ENCODE results near the gene TEKTIP1. TPM values are rescaled to one million over a fixed set of nuclear protein-coding genes. Genes with fewer than 3 reads are reported as not detected.

TEKTIP1 gene
- total and polyA plus RNA-seq, 2 of the 4 experiments (the other 2 are of a cell fraction) = not detected

GRCh38 chr19:3493651-3494050 lies 45.3 kb upstream of the TEKTIP1 start:
- Histone ChIP-seq H3K9ac (ENCODE audit: low read depth, low read length) (no peak overlapping the region), H3K4me1 (ENCODE audit: control insufficient read depth, insufficient read depth, low read length) (no peaks in the 10 kb centered on the region), H3K9me1 (ENCODE audit: insufficient read depth, low read length) (no peaks in the 10 kb centered on the region), H4K91ac (ENCODE audit: insufficient read depth, low read depth, low read length) (no peak overlapping the region), H3K23ac (ENCODE audit: low read depth, low read length) (no peak overlapping the region), H2BK20ac (ENCODE audit: low read depth, low read length) (no peak overlapping the region), H2AK5ac (ENCODE audit: low read depth, low read length) (no peak overlapping the region), H3K14ac (replicated peaks; ENCODE audit: low read depth, low read length) (no peak overlapping the region), H2BK120ac (ENCODE audit: low read depth, low read length) (no peak overlapping the region), H3K79me1 (ENCODE audit: low read depth in 1 of 2, low read length in 2 of 2) (peaks cover 0 to 23% of the 10 kb centered on the region in 2 experiments; a peak in 2 of 4 replicates), H2BK15ac (ENCODE audit: low read depth, low read length) (no peak overlapping the region), H4K8ac (ENCODE audit: low read depth in 2 of 2, low read length in 2 of 2) (no peak overlapping the region), H3K18ac (ENCODE audit: low read depth, low read length) (no peak overlapping the region), H3K56ac (ENCODE audit: extremely low read depth, insufficient read depth, low read length) (no peak overlapping the region), H3K27ac (ENCODE audit: insufficient read depth, low read length) (no peak overlapping the region), H3K4me2 (ENCODE audit: low read depth, low read length) (no peak overlapping the region), H4K5ac (ENCODE audit: low read depth, low read length) (no peak overlapping the region), H3K4ac (ENCODE audit: low read depth, low read length) (no peak overlapping the region), H4K20me1 (ENCODE audit: insufficient read depth, low read length) (no peaks in the 10 kb centered on the region), H3K36me3 (ENCODE audit: control insufficient read depth, insufficient read depth, low read length) (peaks cover 31% of the 10 kb centered on the region), H2BK5ac (ENCODE audit: low read depth, low read length, poor library complexity, severe bottlenecking) (no peak overlapping the region), H3K27me3 (ENCODE audit: control insufficient read depth, insufficient read depth, low read length) (no peaks in the 10 kb centered on the region), H3K4me3 (ENCODE audit: insufficient read depth, low read depth, low read length) (no peak overlapping the region), H2AK9ac (replicated peaks; ENCODE audit: low read depth, low read length, poor library complexity) (no peak overlapping the region), H2AFZ (replicated peaks; ENCODE audit: low read length, poor library complexity) (no peak overlapping the region), H3K9me3 (ENCODE audit: control insufficient read depth, insufficient read depth, low read length) (no peaks in the 10 kb centered on the region)
- intact Hi-C loops (cut with micrococcal nuclease) = no loop called here
- no TSS peak for BruUV-seq (replicated peaks)
- dilution Hi-C loops (cut with HindIII; ENCODE audit: low sequenced_read_pairs, unreplicated experiment) = no loop called here
- WGBS, 2 experiments (ENCODE audit: extremely low coverage in 2 of 2, insufficient read length in 1 of 2) = 95% methylated on average over 8 of the region's 14 CpGs; no CpG with 5 or more reads in 1 of the 2 experiments
- DNase-seq (no peak), ATAC-seq (ENCODE audit: low read depth) (no peak)
- TF ChIP-seq RFX5 (IDR thresholded peaks at IDR 0.05; ENCODE audit: low read depth, low read length) (no peak), POLR2A (IDR thresholded peaks at IDR 0.05; ENCODE audit: low read depth, low read length) (no peak), ELK1 (IDR thresholded peaks at IDR 0.05; ENCODE audit: borderline replicate concordance, low read depth, low read length) (no peak)
- in situ Hi-C loops (cut with MboI; ENCODE audit: low sequenced_read_pairs) = loop anchor here (25.0 kb wide), 1 partner anchor 531 kb away; no protein-coding TSS in a partner anchor
- ChIA-PET POLR2A (ENCODE audit: unreplicated experiment) (no interaction called here), CTCF (no interaction called here)

Measured in IMR-90 (cell line).